Smooth muscle cell (in vitro differentiated cells): ENCODE measurements around the gene ATPAF2. TPM values are rescaled to one million over a fixed set of nuclear protein-coding genes. Genes with fewer than 3 reads are reported as not detected.
A peak's percentile ranks its signal among the peaks of the same experiment; 100 is the strongest.

Source experiments
- DNase-seq: peaks from one replicate; lab custom pipeline; 2025; ENCODE audit not compliant: unreplicated experiment; lab: John Stamatoyannopoulos, UW
- H2AFZ ChIP-seq: fragments of 200-600 bp; sonication (generic); 2 replicates; pipeline ENCODE4 v1.6.0; 2016; ENCODE audit warnings: antibody characterized with exemption, low read depth, mild to moderate bottlenecking
- H3F3A ChIP-seq: fragments of 200-600 bp; sonication (generic); 2 replicates; pipeline ENCODE4 v1.6.0; 2017; ENCODE audit warnings: antibody characterized with exemption, low read depth
- H3K27ac ChIP-seq: fragments of 200-600 bp; sonication (generic); 2 replicates; pipeline ENCODE4 v1.5.1; 2016; ENCODE audit warnings: low read depth, mild to moderate bottlenecking
- H3K27me3 ChIP-seq: fragments of 200-600 bp; sonication (generic); 2 replicates; pipeline ENCODE4 v1.6.1; 2016; ENCODE audit warnings: low read depth, mild to moderate bottlenecking
- H3K36me3 ChIP-seq: fragments of 200-600 bp; sonication (generic); 2 replicates; pipeline ENCODE4 v1.5.1; 2016; ENCODE audit warnings: low read depth
- H3K4me1 ChIP-seq: fragments of 200-600 bp; sonication (generic); 2 replicates; pipeline ENCODE4 v1.5.1; 2016; ENCODE audit warnings: low read depth
- H3K4me2 ChIP-seq: fragments of 200-600 bp; sonication (generic); 2 replicates; pipeline ENCODE4 v1.6.0; 2016; ENCODE audit warnings: mild to moderate bottlenecking
- H3K4me3 ChIP-seq: fragments of 200-600 bp; sonication (generic); 2 replicates; pipeline ENCODE4 v1.5.1; 2016; ENCODE audit warnings: mild to moderate bottlenecking
- H3K79me2 ChIP-seq: fragments of 200-600 bp; sonication (generic); 2 replicates; pipeline ENCODE4 v1.6.0; 2016; ENCODE audit warnings: low read depth, mild to moderate bottlenecking
- H3K9ac ChIP-seq: fragments of 200-600 bp; sonication (generic); 2 replicates; pipeline ENCODE4 v1.6.0; 2016; ENCODE audit warnings: low read depth
- H3K9me3 ChIP-seq: fragments of 200-600 bp; sonication (generic); replicated peaks from 2 replicates; pipeline ENCODE4 v1.5.1; 2016; ENCODE audit warnings: low read depth
- H4K20me1 ChIP-seq: fragments of 200-600 bp; sonication (generic); 2 replicates; pipeline ENCODE4 v1.6.0; 2016; ENCODE audit warnings: low read depth
- CTCF ChIP-seq: fragments of 200-600 bp; sonication (generic); IDR thresholded peaks from 2 replicates; pipeline ENCODE4 v1.5.1; 2017; ENCODE audit warnings: borderline replicate concordance, mild to moderate bottlenecking, antibody characterized with exemption; ENCODE audit not compliant: insufficient read depth, poor library complexity, severe bottlenecking
- WGBS: methylation state at CpG from one replicate; pipeline ENCODE4 v1.1.7; 2016; ENCODE audit warnings: low lambda C conversion rate; 5-methylcytosine and 5-hydroxymethylcytosine counted together
- polyA plus RNA-seq: library from polyadenylated mRNA; unstranded; fragments of >200 nt; fragmentation: Nextera tagmentation; extraction: Ambion mirVana; gene quantifications from 2 replicates; pipeline ENCODE4 v1.2.1, GENCODE V29; 2016
- total RNA-seq: library from RNA; depleted of rRNA; stranded (reverse); fragments of >200 nt; gene quantifications from 2 replicates; pipeline ENCODE4 v1.2.3, GENCODE V29; 2014

The ATPAF2 gene
- total and polyA plus RNA-seq, 2 experiments from 2014 or later: 31.0 to 32.3 TPM

- no peaks in the 10 kb centered on the region for H3K27me3 ChIP-seq
- TF ChIP-seq CTCF: no peak
- H4K20me1 ChIP-seq: peaks cover 26% of the 10 kb centered on the region
- H2AFZ ChIP-seq: no peak overlapping the region
- no peaks in the 10 kb centered on the region for H3K9me3 ChIP-seq
- peaks cover 14% of the 10 kb centered on the region for H3K4me1 ChIP-seq
- H3K4me2 ChIP-seq: no peak overlapping the region
- peak overlapping the region; percentile 53 for H3K9ac ChIP-seq
- WGBS: 58% methylated on average over 1 of the region's 1 CpG
- no peak overlapping the region for H3K4me3 ChIP-seq
- no peak for DNase-seq
- H3K79me2 ChIP-seq: peaks cover 57% of the 10 kb centered on the region
- no peaks in the 10 kb centered on the region for H3F3A ChIP-seq
- H3K36me3 ChIP-seq: no peaks in the 10 kb centered on the region
- H3K27ac ChIP-seq: peak overlapping the region; percentile 34
Measured at GRCh38 chr17:18041776-18042175, 2.8 kb upstream of the ATPAF2 start.

GRCh38 chr17:18040261-18040858, 1.4 kb upstream of the ATPAF2 start:
- Histone ChIP-seq H3F3A (no peaks in the 10 kb centered on the region), H2AFZ (peak overlapping the region; percentile 97), H3K79me2 (peaks cover 60% of the 10 kb centered on the region), H3K27ac (no peak overlapping the region), H3K4me1 (peaks cover 14% of the 10 kb centered on the region), H3K36me3 (no peaks in the 10 kb centered on the region), H3K4me3 (peak overlapping the region; percentile 84), H3K9ac (peak overlapping the region; percentile 81), H3K27me3 (no peaks in the 10 kb centered on the region), H3K4me2 (peak overlapping the region; percentile 95), H4K20me1 (peaks cover 26% of the 10 kb centered on the region), H3K9me3 (no peaks in the 10 kb centered on the region)
- WGBS: 44% methylated on average over 6 of the region's 6 CpGs
- DNase-seq: no peak
- no peak for TF ChIP-seq CTCF

- no peaks in the 10 kb centered on the region for H3K27me3 ChIP-seq
- DNase-seq: peak; percentile 42
- TF ChIP-seq CTCF: no peak
- no peaks in the 10 kb centered on the region for H3F3A ChIP-seq
- 1% methylated on average over 50 of the region's 81 CpGs for WGBS
- peaks cover 22% of the 10 kb centered on the region for H4K20me1 ChIP-seq
- no peaks in the 10 kb centered on the region for H3K9me3 ChIP-seq
- H3K79me2 ChIP-seq: peaks cover 60% of the 10 kb centered on the region
- peak overlapping the region; percentile 95 for H3K4me2 ChIP-seq
- H3K27ac ChIP-seq: no peak overlapping the region
- H3K36me3 ChIP-seq: no peaks in the 10 kb centered on the region
- H3K4me1 ChIP-seq: peaks cover 14% of the 10 kb centered on the region
- peak overlapping the region; percentile 84 for H3K4me3 ChIP-seq
- peak overlapping the region; percentile 97 for H2AFZ ChIP-seq
- H3K9ac ChIP-seq: peak overlapping the region; percentile 81
Measured at GRCh38 chr17:18039535-18040260, 730 bp upstream of the ATPAF2 start.
